KMS-11 (cell line): ENCODE results near the gene TMPRSS7.

Source experiments
- H2AFZ ChIP-seq: fragments of 200-600 bp; sonication (generic); 2 replicates; pipeline ENCODE4 v1.6.1; 2016; ENCODE audit warnings: antibody characterized with exemption, mixed run types, low read depth
- H3K27ac ChIP-seq: fragments of 200-600 bp; sonication (generic); 2 replicates; pipeline ENCODE4 v1.6.1; 2016; ENCODE audit warnings: mild to moderate bottlenecking, mixed run types
- H3K27me3 ChIP-seq: fragments of 200-600 bp; sonication (generic); 2 replicates; pipeline ENCODE4 v1.6.1; 2017; ENCODE audit warnings: mild to moderate bottlenecking, low read depth, mixed run types, moderate library complexity; ENCODE audit not compliant: insufficient read depth
- H3K36me3 ChIP-seq: fragments of 200-600 bp; sonication (generic); 2 replicates; pipeline ENCODE4 v1.6.1; 2017; ENCODE audit warnings: mild to moderate bottlenecking, mixed run types; ENCODE audit not compliant: insufficient read depth
- H3K4me1 ChIP-seq: fragments of 200-600 bp; sonication (generic); 2 replicates; pipeline ENCODE4 v1.6.1; 2016; ENCODE audit warnings: mild to moderate bottlenecking, low read depth, mixed run types; ENCODE audit not compliant: poor library complexity, severe bottlenecking
- H3K4me2 ChIP-seq: fragments of 200-600 bp; sonication (generic); 2 replicates; pipeline ENCODE4 v1.7.0; 2016; ENCODE audit warnings: mild to moderate bottlenecking, mixed run types
- H3K4me3 ChIP-seq: fragments of 200-600 bp; sonication (generic); IDR thresholded peaks from 2 replicates; pipeline ENCODE4 v1.6.1; 2017; ENCODE audit warnings: low read depth, low read length, mixed read lengths; ENCODE audit not compliant: insufficient read depth
- H3K79me2 ChIP-seq: fragments of 200-600 bp; sonication (generic); 2 replicates; pipeline ENCODE4 v1.6.1; 2016; ENCODE audit warnings: low read depth, mixed run types; ENCODE audit not compliant: insufficient read depth
- H3K9ac ChIP-seq: fragments of 200-600 bp; sonication (generic); 2 replicates; pipeline ENCODE4 v1.6.1; 2016; ENCODE audit warnings: mild to moderate bottlenecking, mixed run types
- H4K20me1 ChIP-seq: fragments of 200-600 bp; sonication (generic); 2 replicates; pipeline ENCODE4 v1.6.1; 2016; ENCODE audit warnings: mild to moderate bottlenecking, mixed run types; ENCODE audit not compliant: insufficient read depth
- CTCF ChIP-seq: fragments of 200-600 bp; sonication (generic); conservative IDR thresholded peaks from 2 replicates; pipeline ENCODE4 v1.6.1; 2017; ENCODE audit warnings: low read depth, mild to moderate bottlenecking, antibody characterized with exemption, low read length, moderate library complexity, mixed read lengths

The TMPRSS7 gene

GRCh38 chr3:112126511-112126911, 92.0 kb downstream of the TMPRSS7 start:
- Histone ChIP-seq H3K9ac (no peak overlapping the region), H3K4me3 (no peak overlapping the region)

DNA sequence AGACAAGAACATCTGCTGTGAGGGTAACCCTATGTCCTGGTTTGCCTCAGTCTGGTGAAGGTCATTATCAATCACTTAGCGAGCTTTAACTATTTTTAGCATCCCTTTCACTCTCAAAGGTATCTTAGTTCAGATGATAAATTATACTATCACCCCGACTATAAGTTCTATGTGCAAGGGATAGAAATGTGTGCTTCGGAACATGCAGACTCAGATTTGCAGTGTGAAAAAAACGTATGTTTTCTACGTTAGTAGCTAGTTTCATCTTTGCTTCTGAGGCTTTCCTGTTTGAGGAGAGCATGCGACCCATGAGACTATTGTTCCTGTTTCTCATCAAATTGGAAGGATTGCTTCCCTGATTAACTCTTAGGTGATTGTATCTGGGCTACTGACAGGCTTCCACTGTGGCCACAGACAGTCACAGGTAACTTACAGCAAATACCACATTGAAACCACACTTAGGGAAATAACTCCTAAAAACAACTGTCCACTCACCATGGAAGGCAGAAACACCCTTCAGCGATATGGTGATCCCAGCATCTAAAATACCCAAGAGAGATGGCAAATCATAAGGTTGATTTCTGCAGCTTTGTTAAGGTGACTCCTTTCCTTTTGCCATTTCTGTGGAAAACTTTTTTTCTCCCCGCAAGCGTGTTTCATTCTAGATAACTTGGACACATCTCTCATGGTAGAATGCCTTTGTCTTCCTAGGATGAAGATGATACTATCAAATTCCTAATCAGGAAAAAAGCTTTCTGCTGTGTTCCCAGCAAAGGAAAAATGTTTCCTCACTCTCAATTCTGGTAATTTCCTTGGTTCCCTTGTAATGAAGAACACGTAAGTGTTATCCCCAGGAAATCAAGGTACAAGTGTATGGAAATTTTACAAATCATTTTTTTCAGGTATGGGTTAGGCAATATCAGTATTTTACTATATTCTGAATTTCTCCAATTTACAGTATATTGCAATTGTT, 93.3 kb downstream of the TMPRSS7 start:
- no peak for TF ChIP-seq CTCF
- H3K79me2 ChIP-seq, result no peaks in the 10 kb centered on the region
- H3K36me3 ChIP-seq, result no peaks in the 10 kb centered on the region
- no peak overlapping the region for H3K4me3 ChIP-seq
- no peak overlapping the region for H3K9ac ChIP-seq
- H4K20me1 ChIP-seq, result no peaks in the 10 kb centered on the region
- no peak overlapping the region for H3K4me2 ChIP-seq
- H3K27ac ChIP-seq, result no peak overlapping the region
- peaks cover 14% of the 10 kb centered on the region for H3K4me1 ChIP-seq
- no peaks in the 10 kb centered on the region for H3K27me3 ChIP-seq
- H2AFZ ChIP-seq, result no peak overlapping the region

More at GRCh38 chr3:112126511-112126911, 92.0 kb downstream of the TMPRSS7 start:
- Histone ChIP-seq H2AFZ (no peak overlapping the region), H3K4me2 (no peak overlapping the region), H3K27ac (no peak overlapping the region), H3K4me1 (peaks cover 1% of the 10 kb centered on the region), H3K27me3 (no peaks in the 10 kb centered on the region), H3K36me3 (no peaks in the 10 kb centered on the region), H3K79me2 (no peaks in the 10 kb centered on the region), H4K20me1 (no peaks in the 10 kb centered on the region)
- no peak for TF ChIP-seq CTCF

- no peak overlapping the region for H2AFZ ChIP-seq
- H3K4me3 ChIP-seq, result no peak overlapping the region
- H4K20me1 ChIP-seq, result no peaks in the 10 kb centered on the region
- no peaks in the 10 kb centered on the region for H3K27me3 ChIP-seq
- peaks cover 25% of the 10 kb centered on the region for H3K4me1 ChIP-seq
- no peak for TF ChIP-seq CTCF
- H3K36me3 ChIP-seq, result no peaks in the 10 kb centered on the region
- H3K79me2 ChIP-seq, result no peaks in the 10 kb centered on the region
- H3K9ac ChIP-seq, result no peak overlapping the region
- H3K27ac ChIP-seq, result no peak overlapping the region
- H3K4me2 ChIP-seq, result no peak overlapping the region
Observed at GRCh38 chr3:112128843-112129727, 94.5 kb downstream of the TMPRSS7 start.

- Histone ChIP-seq H4K20me1 (no peaks in the 10 kb centered on the region), H3K27ac (no peak overlapping the region), H2AFZ (no peak overlapping the region), H3K79me2 (no peaks in the 10 kb centered on the region), H3K27me3 (no peaks in the 10 kb centered on the region), H3K36me3 (no peaks in the 10 kb centered on the region), H3K4me2 (no peak overlapping the region), H3K4me1 (peaks cover 35% of the 10 kb centered on the region), H3K4me3 (no peak overlapping the region), H3K9ac (no peak overlapping the region)
- no peak for TF ChIP-seq CTCF
Observed at GRCh38 chr3:112129925-112130637, 95.5 kb downstream of the TMPRSS7 start.
